HCT116 (cell line): ENCODE results near the gene TBC1D19. TPM values are rescaled to one million over a fixed set of nuclear protein-coding genes. Genes with fewer than 3 reads are reported as not detected.

Experiments
- ATAC-seq: fragments of 200-7000 bp; cut with Tn5 transposase; 2 replicates; pipeline ENCODE4 v1.9.1; 2020; ENCODE audit warnings: mild to moderate bottlenecking, moderate library complexity
- BruUV-seq: library from RNA; stranded (reverse); fragments of 400-500 nt; replicated peaks from 2 replicates; lab custom pipeline; 2021; lab: Mats Ljungman, UMichigan
- CTCF ChIA-PET: fragments of 300-600 bp; sonication (Branson Sonifier 250); formaldehyde crosslinking; loops from one replicate; lab custom pipeline; 2021; ENCODE audit warnings: antibody characterized with exemption; lab: Charles Lee
- POLR2A ChIA-PET: fragments of 300-600, 350-600 bp; sonication (Branson Sonifier 250); formaldehyde crosslinking; loops from one replicate; lab custom pipeline; 2021; ENCODE audit warnings: antibody characterized with exemption; lab: Charles Lee
- RAD21 ChIA-PET, 2 experiments: fragments of 300-600 bp; sonication (Branson Sonifier 250); formaldehyde crosslinking; loops; one replicate each; lab custom pipeline; 2023; ENCODE audit warnings: low total read pairs in 2 of 2; ENCODE audit not compliant: uncharacterized antibody in 2 of 2, unreplicated experiment in 2 of 2, low non-redundant PET in 1 of 2; lab: Charles Lee
- DNase-seq: peaks from one replicate; pipeline ENCODE4 v3.0.0-alpha.2; 2010; ENCODE audit warnings: low read depth, low spot score
- H2AFZ ChIP-seq: fragments of 200-600 bp; shearing (Covaris generic), sonication (generic); 2 replicates; pipeline ENCODE4 v1.6.1; 2017; ENCODE audit warnings: low read depth, mixed run types, mixed read lengths, antibody characterized with exemption, low read length; ENCODE audit not compliant: poor library complexity, severe bottlenecking
- H3K27ac ChIP-seq: 2 replicates; pipeline ENCODE4 v1.5.1; 2012; ENCODE audit warnings: low read depth, low read length
- H3K27me3 ChIP-seq: fragments of 200-600 bp; sonication (generic); 2 replicates; pipeline ENCODE4 v1.6.1; 2016; ENCODE audit warnings: mixed run types, low read length, mixed read lengths; ENCODE audit not compliant: insufficient read depth
- H3K36me3 ChIP-seq, 2 experiments: fragments of 200-500 bp in 1 of 2; fragments of 200-600 bp in 1 of 2; sonication (Bioruptor generic) in 1 of 2; sonication (generic) in 1 of 2; 2 replicates each; pipeline versions ENCODE4 v1.5.1 to v1.6.1; 2014 to 2016; ENCODE audit warnings: low read length in 2 of 2, inconsistent platforms in 1 of 2, mixed read lengths in 1 of 2, mixed run types in 1 of 2; ENCODE audit not compliant: insufficient read depth in 2 of 2, control insufficient read depth in 1 of 2
- H3K4me1 ChIP-seq, 2 experiments: fragments of 200-600 bp in 1 of 2; sonication (generic) in 1 of 2; 2 replicates each; pipeline versions ENCODE4 v1.5.1 to v1.6.1; 2012 to 2017; ENCODE audit warnings: low read length in 2 of 2, inconsistent platforms in 1 of 2, mild to moderate bottlenecking in 1 of 2, mixed read lengths in 1 of 2, mixed run types in 1 of 2, moderate library complexity in 1 of 2; ENCODE audit not compliant: insufficient read depth in 2 of 2, control insufficient read depth in 1 of 2
- H3K4me2 ChIP-seq: fragments of 200-600 bp; sonication (generic); 2 replicates; pipeline ENCODE4 v1.6.1; 2017; ENCODE audit warnings: mixed run types, low read length, mixed read lengths
- H3K4me3 ChIP-seq, 2 experiments: fragments of 200-600 bp in 1 of 2; sonication (generic) in 1 of 2; replicated peaks in 1 of 2; 2 replicates each; pipeline ENCODE4 v1.5.1; 2011 to 2016; ENCODE audit warnings: low read length in 2 of 2, control low read depth in 1 of 2, low read depth in 1 of 2, mild to moderate bottlenecking in 1 of 2, mixed read lengths in 1 of 2, mixed run types in 1 of 2
- H3K79me2 ChIP-seq: fragments of 200-600 bp; sonication (generic); 2 replicates; pipeline ENCODE4 v1.6.1; 2017; ENCODE audit warnings: mild to moderate bottlenecking, mixed run types, low read length, moderate library complexity, mixed read lengths; ENCODE audit not compliant: insufficient read depth
- H3K9ac ChIP-seq: fragments of 200-600 bp; sonication (generic); 2 replicates; pipeline ENCODE4 v1.6.1; 2016; ENCODE audit warnings: low read length, mixed read lengths
- H3K9me2 ChIP-seq: fragments of 200-600 bp; sonication (generic), shearing (Covaris generic); 2 replicates; pipeline ENCODE4 v1.6.1; 2017; ENCODE audit warnings: mixed run types, mild to moderate bottlenecking, moderate library complexity; ENCODE audit not compliant: insufficient read depth
- H3K9me3 ChIP-seq, 2 experiments: fragments of 200-500 bp in 1 of 2; fragments of 200-600 bp in 1 of 2; sonication (Bioruptor generic) in 1 of 2; sonication (generic) in 1 of 2; 2 replicates each; pipeline ENCODE4 v1.6.1; 2014 to 2017; ENCODE audit warnings: low read length in 2 of 2, mixed read lengths in 2 of 2, inconsistent platforms in 1 of 2, low read depth in 1 of 2, mild to moderate bottlenecking in 1 of 2, mixed run types in 1 of 2, moderate library complexity in 1 of 2; ENCODE audit not compliant: control insufficient read depth in 1 of 2, insufficient read depth in 1 of 2
- H4K20me1 ChIP-seq: fragments of 200-600 bp; sonication (generic), shearing (Covaris generic); 2 replicates; pipeline ENCODE4 v1.6.1; 2017; ENCODE audit warnings: mixed run types, mild to moderate bottlenecking, moderate library complexity; ENCODE audit not compliant: insufficient read depth
- ELF1 ChIP-seq: IDR thresholded peaks from 2 replicates; pipeline ENCODE4 v1.6.1; 2012; ENCODE audit warnings: low read depth, borderline replicate concordance
- POLR2A ChIP-seq: IDR thresholded peaks from 2 replicates; pipeline ENCODE4 v1.7.0; 2011; ENCODE audit warnings: borderline replicate concordance; ENCODE audit not compliant: insufficient read depth, insufficient read length; ENCODE audit errors: extremely low read depth
- RAD21 ChIP-seq: IDR thresholded peaks from 2 replicates; pipeline ENCODE4 v1.6.1; 2012; ENCODE audit warnings: low read depth, mild to moderate bottlenecking
- REST ChIP-seq: IDR thresholded peaks from 2 replicates; pipeline ENCODE4 v1.6.1; 2012; ENCODE audit warnings: low read depth
- intact Hi-C: fragments of 100-400 bp; cut with micrococcal nuclease; formaldehyde crosslinking; loops from 2 replicates; pipeline ENCODE4 v1.10.0; 2022
- total RNA-seq: library from RNA; stranded (reverse); gene quantifications from one replicate; pipeline ENCODE4 v1.2.1, GENCODE V29; 2021; ENCODE audit not compliant: unreplicated experiment

TBC1D19 gene
- total RNA-seq, 1 experiment from 2014 or later, result 25.4 TPM

GRCh38 chr4:26601204-26601603 lies 17.3 kb downstream of the TBC1D19 start:
- no peak overlapping the region for H3K4me2 ChIP-seq
- CTCF ChIA-PET, result no interaction called here

More at GRCh38 chr4:26601204-26601603, 17.3 kb downstream of the TBC1D19 start:
- no peak for DNase-seq
- RAD21 ChIA-PET, result no interaction called here
- intact Hi-C loops, result no loop called here
- no peak for ATAC-seq
- no peaks in the 10 kb centered on the region for H3K4me1 ChIP-seq
- no peaks in the 10 kb centered on the region for H3K9me3 ChIP-seq
- no peaks in the 10 kb centered on the region for H3K9me2 ChIP-seq
- no peaks in the 10 kb centered on the region for H3K36me3 ChIP-seq
- no peaks in the 10 kb centered on the region for H4K20me1 ChIP-seq
- H2AFZ ChIP-seq, result no peak overlapping the region
- TF ChIP-seq RAD21 (no peak), POLR2A (no peak), REST (no peak), ELF1 (no peak)
- peaks cover 61% of the 10 kb centered on the region for H3K79me2 ChIP-seq
- no peak overlapping the region for H3K27ac ChIP-seq
- no TSS peak for BruUV-seq
- no peak overlapping the region for H3K9ac ChIP-seq
- no peaks in the 10 kb centered on the region for H3K27me3 ChIP-seq
- H3K4me3 ChIP-seq, result no peak overlapping the region
- POLR2A ChIA-PET, result no interaction called here
